ENCODE results near the gene GDI1. TPM values are rescaled to one million over a fixed set of nuclear protein-coding genes. Genes with fewer than 3 reads are reported as not detected.
A peak's percentile ranks its signal among the peaks of the same experiment; 100 is the strongest.
"Not testable (repeated sequence)": the region's sequence is repeated elsewhere in the genome, so short reads cannot be mapped to it uniquely, and the experiment has no call there.

Gene GDI1
- total RNA-seq, result 100 to 1,000 TPM; 157 to 187 TPM

- peaks cover 0 to 3% of the 10 kb centered on the region in 2 donors for H3K27me3 Mint-ChIP-seq
- peaks cover 10 to 13% of the 10 kb centered on the region in 2 donors for H3K4me1 Mint-ChIP-seq (ENCODE audit: low read depth in 2 of 2)
- peak; percentile 79 to 82 for ATAC-seq
- H3K9me3 Mint-ChIP-seq, result no peaks in the 10 kb centered on the region
- DNase-seq (ENCODE audit: low spot score), result peak; percentile 77
- H3K4me3 Mint-ChIP-seq, result peak within 1 kb of the TSS; percentile 86
- peak within 1 kb of the TSS; percentile 71 to 90 for H3K27ac Mint-ChIP-seq
- no peaks in the 10 kb centered on the region for H3K36me3 Mint-ChIP-seq
Measured at GRCh38 chrX:154436983-154437752, at the start of gene GDI1. TSS of gene GDI1 (plus strand) at chrX:154437154. CDS start at chrX:154437255, 101 bp downstream.

GRCh38 chrX:154388094-154388493 is 48.9 kb upstream of the GDI1 start:
- not testable (repeated sequence) for H3K9me3 Mint-ChIP-seq; H3K27ac Mint-ChIP-seq; H3K27me3 Mint-ChIP-seq; DNase-seq (ENCODE audit: low spot score); H3K36me3 Mint-ChIP-seq; H3K4me3 Mint-ChIP-seq
- H3K4me1 Mint-ChIP-seq (ENCODE audit: low read depth in 2 of 2), result peaks cover 0 to 10% of the 10 kb centered on the region in 2 donors
- peak; percentile 64 to 71 for ATAC-seq

- peak; percentile 53 to 66 for ATAC-seq
- not testable (repeated sequence) for H3K27me3 Mint-ChIP-seq
Measured at GRCh38 chrX:154388649-154389048, 48.3 kb upstream of the GDI1 start.

GRCh38 chrX:154389812-154390747 is 46.9 kb upstream of the GDI1 start:
- ATAC-seq, result peak; percentile 85 to 88
- H3K4me1 Mint-ChIP-seq (ENCODE audit: low read depth in 2 of 2); DNase-seq (ENCODE audit: low spot score); H3K27ac Mint-ChIP-seq; H3K27me3 Mint-ChIP-seq; H3K4me3 Mint-ChIP-seq; H3K9me3 Mint-ChIP-seq; H3K36me3 Mint-ChIP-seq: not testable (repeated sequence)

More at GRCh38 chrX:154388649-154389048, 48.3 kb upstream of the GDI1 start:
- not testable (repeated sequence) for H3K4me3 Mint-ChIP-seq; H3K36me3 Mint-ChIP-seq; DNase-seq (ENCODE audit: low spot score); H3K9me3 Mint-ChIP-seq; H3K4me1 Mint-ChIP-seq (ENCODE audit: low read depth in 2 of 2); H3K27ac Mint-ChIP-seq

- Mint-ChIP-seq H3K36me3 (peaks cover 16% of the 10 kb centered on the region), H3K4me1 (ENCODE audit: low read depth in 2 of 2) (peaks cover 8 to 21% of the 10 kb centered on the region in 2 donors)
- H3K27ac Mint-ChIP-seq; DNase-seq (ENCODE audit: low spot score); H3K9me3 Mint-ChIP-seq; ATAC-seq; H3K27me3 Mint-ChIP-seq; H3K4me3 Mint-ChIP-seq: not testable (repeated sequence)
Measured at GRCh38 chrX:154396363-154396762, 40.6 kb upstream of the GDI1 start.

- peaks cover 8 to 21% of the 10 kb centered on the region in 2 donors for H3K4me1 Mint-ChIP-seq (ENCODE audit: low read depth in 2 of 2)
- peak overlapping the region; percentile 96 for H3K4me3 Mint-ChIP-seq
- H3K27ac Mint-ChIP-seq, result peak overlapping the region; percentile 96 to 98
- peaks cover 16% of the 10 kb centered on the region for H3K36me3 Mint-ChIP-seq
- H3K27me3 Mint-ChIP-seq, result no peaks in the 10 kb centered on the region
- peak; percentile 77 to 81 for ATAC-seq
- no peaks in the 10 kb centered on the region for H3K9me3 Mint-ChIP-seq
- peak; percentile 86 for DNase-seq (ENCODE audit: low spot score)
Measured at GRCh38 chrX:154396973-154397887, 39.7 kb upstream of the GDI1 start.

- ATAC-seq, result peak; percentile 90 to 91
- peaks cover 16% of the 10 kb centered on the region for H3K36me3 Mint-ChIP-seq
- peak within 1 kb of the TSS; percentile 96 for H3K4me3 Mint-ChIP-seq
- no peaks in the 10 kb centered on the region for H3K9me3 Mint-ChIP-seq
- peak within 1 kb of the TSS; percentile 96 to 98 for H3K27ac Mint-ChIP-seq
- H3K4me1 Mint-ChIP-seq (ENCODE audit: low read depth in 2 of 2), result peaks cover 8 to 21% of the 10 kb centered on the region in 2 donors
- no peaks in the 10 kb centered on the region for H3K27me3 Mint-ChIP-seq
- peak; percentile 94 for DNase-seq (ENCODE audit: low spot score)
Measured at GRCh38 chrX:154397888-154398667, 38.9 kb upstream of the GDI1 start, which contains the start of gene RPL10. TSS of gene RPL10 (plus strand) at chrX:154398377. CDS start at chrX:154398520, 143 bp downstream.

GRCh38 chrX:154398668-154399526 is 38.1 kb upstream of the GDI1 start:
- peaks cover 16% of the 10 kb centered on the region for H3K36me3 Mint-ChIP-seq
- ATAC-seq, result peak; percentile 45 to 48
- peak; percentile 86 for DNase-seq (ENCODE audit: low spot score)
- H3K27me3 Mint-ChIP-seq, result peaks cover 0 to 5% of the 10 kb centered on the region in 2 donors
- H3K27ac Mint-ChIP-seq, result peak overlapping the region; percentile 96 to 98
- peaks cover 8 to 21% of the 10 kb centered on the region in 2 donors for H3K4me1 Mint-ChIP-seq (ENCODE audit: low read depth in 2 of 2)
- H3K9me3 Mint-ChIP-seq, result no peaks in the 10 kb centered on the region
- H3K4me3 Mint-ChIP-seq, result peak overlapping the region; percentile 96

GRCh38 chrX:154399527-154400368 is 37.2 kb upstream of the GDI1 start:
- no peak for ATAC-seq

GRCh38 chrX:154400369-154400817 is 36.6 kb upstream of the GDI1 start:
- ATAC-seq; H3K9me3 Mint-ChIP-seq; DNase-seq (ENCODE audit: low spot score); H3K27me3 Mint-ChIP-seq: not testable (repeated sequence)
- Mint-ChIP-seq H3K36me3 (peaks cover 16% of the 10 kb centered on the region), H3K27ac (peak overlapping the region; percentile 96 to 98), H3K4me1 (ENCODE audit: low read depth in 2 of 2) (peaks cover 8 to 21% of the 10 kb centered on the region in 2 donors), H3K4me3 (peak overlapping the region; percentile 96)

More at GRCh38 chrX:154399527-154400368, 37.2 kb upstream of the GDI1 start:
- Mint-ChIP-seq H3K27ac (peak overlapping the region; percentile 96 to 98), H3K4me1 (ENCODE audit: low read depth in 2 of 2) (peaks cover 8 to 21% of the 10 kb centered on the region in 2 donors), H3K27me3 (peaks cover 0 to 5% of the 10 kb centered on the region in 2 donors), H3K36me3 (peaks cover 16% of the 10 kb centered on the region), H3K9me3 (no peaks in the 10 kb centered on the region), H3K4me3 (peak overlapping the region; percentile 96)
- DNase-seq (ENCODE audit: low spot score), result no peak
